HepG2 (cell line): Measurements from ENCODE around the gene INAFM1. TPM values are rescaled to one million over a fixed set of nuclear protein-coding genes. Genes with fewer than 3 reads are reported as not detected.

Experiments used
- AHR ChIP-seq: IDR thresholded peaks from 2 replicates; pipeline ENCODE4 v1.6.1; 2018; ENCODE audit warnings: missing genetic modification reagents, missing compliant biosample characterization
- CREBL2 ChIP-seq: sonication (generic); formaldehyde crosslinking; IDR thresholded peaks from 2 replicates; pipeline ENCODE4 v1.8.1; 2023; ENCODE audit warnings: missing genetic modification reagents, mild to moderate bottlenecking, borderline replicate concordance
- GATAD1 ChIP-seq: IDR thresholded peaks from 2 replicates; pipeline ENCODE4 v1.6.1; 2016; ENCODE audit warnings: missing genetic modification reagents, missing compliant biosample characterization
- MAFF ChIP-seq: IDR thresholded peaks from 2 replicates; pipeline ENCODE4 v1.6.1; 2011; ENCODE audit warnings: low read depth, low read length, improper control_type of control experiment
- MEIS1 ChIP-seq: sonication (generic); formaldehyde crosslinking; IDR thresholded peaks from 2 replicates; pipeline ENCODE4 v1.9.0; 2021; ENCODE audit warnings: mild to moderate bottlenecking, missing genetic modification reagents, moderate library complexity, borderline replicate concordance
- PLSCR1 ChIP-seq: sonication (generic); formaldehyde crosslinking; IDR thresholded peaks from 2 replicates; pipeline ENCODE4 v1.5.0; 2020; ENCODE audit warnings: missing genetic modification reagents, mild to moderate bottlenecking, borderline replicate concordance
- SAP130 ChIP-seq: IDR thresholded peaks from 2 replicates; pipeline ENCODE4 v1.6.1; 2016; ENCODE audit warnings: low read depth
- SMAD1 ChIP-seq: sonication (generic); formaldehyde crosslinking; IDR thresholded peaks from 2 replicates; pipeline ENCODE4 v1.4.0; 2020; ENCODE audit warnings: missing genetic modification reagents, low read depth, mild to moderate bottlenecking, borderline replicate concordance
- ZBTB1 ChIP-seq: sonication (generic); formaldehyde crosslinking; IDR thresholded peaks from 2 replicates; pipeline ENCODE4 v1.4.0; 2020; ENCODE audit warnings: missing genetic modification reagents, borderline replicate concordance
- ZNF468 ChIP-seq: sonication (generic); formaldehyde crosslinking; IDR thresholded peaks from 2 replicates; pipeline ENCODE4 v1.8.0; 2022; ENCODE audit warnings: mild to moderate bottlenecking, moderate library complexity, missing genetic modification reagents
- ZNF510 ChIP-seq: sonication (generic); formaldehyde crosslinking; IDR thresholded peaks from 2 replicates; pipeline ENCODE4 v1.4.0; 2020; ENCODE audit warnings: low read depth, mild to moderate bottlenecking, missing genetic modification reagents
- ZNF569 ChIP-seq: sonication (generic); formaldehyde crosslinking; IDR thresholded peaks from 2 replicates; pipeline ENCODE4 v1.5.0; 2020; ENCODE audit warnings: mild to moderate bottlenecking, missing genetic modification reagents, moderate library complexity, borderline replicate concordance
- ZNF644 ChIP-seq: IDR thresholded peaks from 2 replicates; pipeline ENCODE4 v1.6.1; 2016; ENCODE audit warnings: low read depth
- ZNF800 ChIP-seq: sonication (generic); formaldehyde crosslinking; IDR thresholded peaks from 2 replicates; pipeline ENCODE4 v1.4.0; 2020; ENCODE audit warnings: missing genetic modification reagents
- ZSCAN20 ChIP-seq: sonication (generic); formaldehyde crosslinking; IDR thresholded peaks from 2 replicates; pipeline ENCODE4 v1.4.0; 2020; ENCODE audit warnings: missing genetic modification reagents, mild to moderate bottlenecking, borderline replicate concordance
- polyA plus RNA-seq, 8 experiments: library from polyadenylated mRNA; depleted of rRNA in 3 of 8; stranded (reverse) in 7 of 8; unstranded in 1 of 8; fragments of >200 nt; fragmentation: Illumina TruSeq in 4 of 8; extraction: Trizol in 4 of 8; gene quantifications; 2 replicates each; pipeline versions ENCODE4 v1.2.1 to v1.2.3, GENCODE V29; 2011 to 2016; ENCODE audit warnings: low read depth in 4 of 8, missing spikeins in 1 of 8, mixed read lengths in 1 of 8; ENCODE audit not compliant: insufficient read depth in 1 of 8
- total RNA-seq, 5 experiments: library from RNA; depleted of rRNA; stranded (reverse); fragments of >200 nt; fragmentation: Illumina TruSeq; extraction: Trizol; gene quantifications; 2 replicates each; pipeline ENCODE4 v1.2.3, GENCODE V29; 2016; ENCODE audit warnings: low read depth in 1 of 5

Gene INAFM1
- total and polyA plus RNA-seq, 2 of the 13 experiments (the other 11 are each of a cell fraction or from before 2014, with no cell fraction given), result 0.88 to 1.9 TPM

GRCh38 chr19:47305309-47305751, 30.6 kb downstream of the INAFM1 start (continued):
- 0 out of 2 replicates have a peak, but pooled peaks have one; percentile 29 for TF ChIP-seq ZNF800 (CRISPR knock-in tag)
- TF ChIP-seq SMAD1, result no peak
- TF ChIP-seq PLSCR1 (CRISPR knock-in tag), result no peak
- no peak for TF ChIP-seq MEIS1 (CRISPR knock-in tag)
- TF ChIP-seq CREBL2 (CRISPR knock-in tag), result no peak
- TF ChIP-seq ZNF569 (CRISPR knock-in tag), result no peak
- TF ChIP-seq MAFF, result peak; percentile 40; the same call in 1 of the 2 replicates
- TF ChIP-seq ZBTB1, result no peak
- TF ChIP-seq ZSCAN20 (CRISPR knock-in tag), result no peak
- TF ChIP-seq ZNF468 (CRISPR knock-in tag), result no peak
- TF ChIP-seq AHR (CRISPR knock-in tag), result no peak
- TF ChIP-seq GATAD1, result no peak
- TF ChIP-seq ZNF510, result no peak
- peak; percentile 88 for TF ChIP-seq SAP130 (CRISPR knock-in tag)
- TF ChIP-seq ZNF644, result 0 out of 2 replicates have a peak, but pooled peaks have one; percentile 11
